Heart left ventricle (tissue), 16 donors: ENCODE results near the gene ST6GALNAC5. TPM values are rescaled to one million over a fixed set of nuclear protein-coding genes. Genes with fewer than 3 reads are reported as not detected.

ENCODE experiments used
- ATAC-seq, 4 donors: fragments of 200-7000 bp; cut with Tn5 transposase; one replicate each; pipeline ENCODE4 v1.9.1; 2020 to 2022; ENCODE audit warnings: moderate library complexity in 4 of 4, mild to moderate bottlenecking in 3 of 4, moderate number of reproducible peaks in 1 of 4
- DNase-seq, 5 donors: peaks; one replicate each; pipeline ENCODE4 v3.0.0-alpha.2; 2020
- H3K27ac ChIP-seq, 12 donors: fragments of 200-600 bp; sonication (generic) in 4 of 12; one replicate each; pipeline versions ENCODE4 v1.5.0 to v1.8.0; 2016 to 2022; ENCODE audit warnings: mild to moderate bottlenecking in 2 of 12
- H3K27me3 ChIP-seq, 9 donors: fragments of 200-600 bp; sonication (generic) in 2 of 9; one replicate each; pipeline versions ENCODE4 v1.5.1 to v1.8.0; 2016 to 2022; ENCODE audit warnings: mild to moderate bottlenecking in 3 of 9
- H3K36me3 ChIP-seq, 9 donors: fragments of 200-600 bp; sonication (generic) in 2 of 9; one replicate each; pipeline versions ENCODE4 v1.5.0 to v1.8.0; 2018 to 2022; ENCODE audit warnings: mild to moderate bottlenecking in 2 of 9
- H3K4me1 ChIP-seq, 12 donors: fragments of 200-600 bp; sonication (generic) in 4 of 12; one replicate each; pipeline versions ENCODE4 v1.5.0 to v1.8.0; 2016 to 2022; ENCODE audit warnings: mild to moderate bottlenecking in 3 of 12
- H3K4me3 ChIP-seq, 12 donors: fragments of 200-600 bp; sonication (generic) in 4 of 12; one replicate each; pipeline versions ENCODE4 v1.5.0 to v1.8.0; 2017 to 2022; ENCODE audit warnings: mild to moderate bottlenecking in 9 of 12, moderate library complexity in 4 of 12
- H3K9me3 ChIP-seq, 12 donors: fragments of 200-600 bp; sonication (generic) in 4 of 12; one replicate each; pipeline versions ENCODE4 v1.5.0 to v1.8.0; 2016 to 2022; ENCODE audit warnings: mild to moderate bottlenecking in 1 of 12
- CTCF ChIP-seq, 12 donors: fragments of 200-600 bp; sonication (generic) in 4 of 12; IDR thresholded peaks; one replicate each; pipeline versions ENCODE4 v1.5.0 to v1.8.0; 2018 to 2022; ENCODE audit warnings: antibody characterized with exemption in 12 of 12, mild to moderate bottlenecking in 5 of 12
- POLR2A ChIP-seq, 2 donors: fragments of 450-650 bp; IDR thresholded peaks; one replicate each; pipeline ENCODE4 v1.6.1; 2017; ENCODE audit warnings: antibody characterized with exemption in 2 of 2, mild to moderate bottlenecking in 2 of 2, moderate library complexity in 2 of 2
- WGBS, 4 donors: extraction: QIAGEN DNeasy Blood & Tissue Kit in 2 of 4; methylation state at CpG; one replicate each; pipeline versions ENCODE4 v1.1.5 to v1.1.7; 2013 to 2018; 5-methylcytosine and 5-hydroxymethylcytosine counted together
- intact Hi-C, 10 donors: fragments of 100-400 bp; cut with DNase I; formaldehyde crosslinking; loops; one replicate each; pipeline versions ENCODE4 v1.11.1 to v1.14.2; 2022
- polyA plus RNA-seq, 2 donors: library from polyadenylated mRNA; stranded (reverse); fragments of 200-250 nt; gene quantifications; one replicate each; pipeline ENCODE4 v1.2.3, GENCODE V29; 2013
- total RNA-seq, 9 donors: library from RNA; depleted of rRNA in 2 of 9; stranded (reverse); fragments of >200 nt in 2 of 9; fragmentation: NEBNext Ultra II Directional in 3 of 9; extraction: Animal tissue kit (Norgen Biotek cat#: 25700) in 3 of 9; gene quantifications; one replicate each; pipeline versions ENCODE4 v1.1.0 to v1.2.4, GENCODE V29; 2016 to 2023
- donor health status: ischemic (EF 13 %, LVEDD 7.1; RV severe dilation, severe dysfunction).
- donor health status: healthy with polysubstance abuse.
- donor health status: DM: no; HTN: yes; CAD: no.
- donor health status: DM: no; HTN: no; CAD: no.
- donor health status: ischemic (EF 25% LVEDD 6.9; RV normal size, moderate dysfunction).
- donor health status: ischemic (EF 25% LVEDD 5.7; RV mildly dilated, moderate dysfunction).
- donor health status: healthy.
- donor health status: DM: yes; HTN: yes; CAD: no.
- donor health status: ischemic (EF 35%, LVEDD 5.7; RV mildly dilated, moderate dysfunction).
- donor health status: nonischemic (EF 11% LVEDD 7.7; RV severe dilation, severe dysfunction).
- donor health status: DM: yes; HTN: yes; CAD: no.
- donor health status: PGD.
- donor health status: ischemic (EF 29% LVEDD 5.4; RV normal size, mild dysfunction).
- donor health status: nonischemic (EF 23%, LVEDD 6.1; RV moderate dilation, normal function).

ST6GALNAC5 gene
- total and polyA plus RNA-seq, 11 donors = 0.14 to 0.83 (median 0.45) TPM; not detected in 2

DNA sequence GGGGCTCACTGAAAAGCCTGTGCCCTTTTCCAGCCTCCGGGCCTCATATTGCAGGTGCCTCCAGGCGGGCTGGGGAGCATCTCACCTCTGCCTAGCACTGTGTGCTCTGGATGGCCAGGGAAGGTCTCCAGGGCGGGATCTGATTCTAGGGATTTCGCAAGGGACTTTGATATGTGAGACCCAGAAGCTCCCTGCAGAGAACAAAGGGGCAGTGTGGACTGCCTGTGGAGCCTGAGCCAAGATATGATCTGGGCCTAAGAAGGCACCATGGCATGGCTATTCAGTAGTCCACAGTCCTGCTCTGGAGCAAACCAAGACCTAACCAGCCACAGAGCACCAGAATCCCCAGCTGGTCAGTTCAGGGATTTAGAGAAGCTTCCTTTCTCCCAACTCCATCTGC lies 157.2 kb downstream of the ST6GALNAC5 start:
- 86 to 100% (median 91%) methylated on average over 1 to 4 of the region's 4 CpGs for WGBS, 4 donors
- H3K27ac ChIP-seq = no peak overlapping the region
- TF ChIP-seq CTCF (IDR thresholded peaks at IDR 0.05) = no peak
- no peak for TF ChIP-seq POLR2A (IDR thresholded peaks at IDR 0.05)
- ATAC-seq (no peak), DNase-seq (no peak)
- H3K27me3 ChIP-seq = peaks cover 0 to 12% (median 0%) of the 10 kb centered on the region in 9 donors
- H3K4me1 ChIP-seq = no peaks in the 10 kb centered on the region
- intact Hi-C loops = loop anchor here in 1 of 10 donors (10.0 kb wide), 1 partner anchor 60 kb away; no protein-coding TSS in a partner anchor
- no peaks in the 10 kb centered on the region for H3K9me3 ChIP-seq
- no peaks in the 10 kb centered on the region for H3K36me3 ChIP-seq
- no peak overlapping the region for H3K4me3 ChIP-seq

- ATAC-seq = no peak
- intact Hi-C loops = loop anchor here in 1 of 10 donors (10.0 kb wide), 1 partner anchor 61 kb away; no protein-coding TSS in a partner anchor
- no peak for TF ChIP-seq CTCF (IDR thresholded peaks at IDR 0.05)
- Histone ChIP-seq H3K27me3 (peaks cover 0 to 12% (median 0%) of the 10 kb centered on the region in 9 donors), H3K4me3 (no peak overlapping the region), H3K27ac (no peak overlapping the region), H3K36me3 (no peaks in the 10 kb centered on the region), H3K9me3 (no peaks in the 10 kb centered on the region), H3K4me1 (no peaks in the 10 kb centered on the region)
- 76 to 83% (median 80%) methylated on average over 5 of the region's 5 CpGs for WGBS, 4 donors
- DNase-seq = no peak
Observed at GRCh38 chr1:77025599-77025998, 158.3 kb downstream of the ST6GALNAC5 start.

- Histone ChIP-seq H3K4me1 (no peaks in the 10 kb centered on the region), H3K27ac (no peak overlapping the region), H3K36me3 (no peaks in the 10 kb centered on the region), H3K4me3 (no peak overlapping the region), H3K27me3 (peaks cover 0 to 12% (median 0%) of the 10 kb centered on the region in 9 donors), H3K9me3 (no peaks in the 10 kb centered on the region)
- ATAC-seq (no peak), DNase-seq (no peak)
- 56 to 74% (median 64%) methylated on average over 2 of the region's 2 CpGs for WGBS, 4 donors
- intact Hi-C loops = loop anchor here in 1 of 10 donors (10.0 kb wide), 1 partner anchor 61 kb away; no protein-coding TSS in a partner anchor
- TF ChIP-seq POLR2A (IDR thresholded peaks at IDR 0.05) (no peak), CTCF (IDR thresholded peaks at IDR 0.05) (no peak)
Observed at GRCh38 chr1:77026135-77026534, 158.9 kb downstream of the ST6GALNAC5 start.

GRCh38 chr1:77026640-77027039 lies 159.4 kb downstream of the ST6GALNAC5 start:
- DNase-seq (no peak), ATAC-seq (no peak)
- TF ChIP-seq POLR2A (IDR thresholded peaks at IDR 0.05) (no peak), CTCF (IDR thresholded peaks at IDR 0.05) (no peak)
- Histone ChIP-seq H3K4me3 (no peak overlapping the region), H3K9me3 (no peaks in the 10 kb centered on the region), H3K27ac (no peak overlapping the region), H3K4me1 (no peaks in the 10 kb centered on the region), H3K27me3 (peaks cover 0 to 12% (median 0%) of the 10 kb centered on the region in 9 donors), H3K36me3 (no peaks in the 10 kb centered on the region)
- whole genome bisulfite sequencing, 4 donors = 92 to 100% (median 99%) methylated on average over 1 of the region's 1 CpG
- intact Hi-C loops = loop anchor here in 1 of 10 donors (10.0 kb wide), 1 partner anchor 62 kb away; no protein-coding TSS in a partner anchor
